Left renal cortex interstitium (tissue), 4 donors: ENCODE results near the gene CTNNA3. TPM values are rescaled to one million over a fixed set of nuclear protein-coding genes. Genes with fewer than 3 reads are reported as not detected.

ENCODE experiments used
- DNase-seq, 4 donors: peaks; one replicate each; pipeline ENCODE4 v3.0.0-alpha.2; 2013; ENCODE audit warnings: low read depth in 4 of 4, low spot score in 2 of 4, missing footprints in 1 of 4
- polyA plus RNA-seq, 4 donors: library from polyadenylated mRNA; unstranded; fragments of 120-200 nt; gene quantifications; one replicate each; pipeline ENCODE4 v1.2.1, GENCODE V29; 2013; ENCODE audit not compliant: insufficient read length in 4 of 4

Gene CTNNA3
- polyA plus RNA-seq, 4 donors: 2.5 to 4.2 (median 2.6) TPM

DNA sequence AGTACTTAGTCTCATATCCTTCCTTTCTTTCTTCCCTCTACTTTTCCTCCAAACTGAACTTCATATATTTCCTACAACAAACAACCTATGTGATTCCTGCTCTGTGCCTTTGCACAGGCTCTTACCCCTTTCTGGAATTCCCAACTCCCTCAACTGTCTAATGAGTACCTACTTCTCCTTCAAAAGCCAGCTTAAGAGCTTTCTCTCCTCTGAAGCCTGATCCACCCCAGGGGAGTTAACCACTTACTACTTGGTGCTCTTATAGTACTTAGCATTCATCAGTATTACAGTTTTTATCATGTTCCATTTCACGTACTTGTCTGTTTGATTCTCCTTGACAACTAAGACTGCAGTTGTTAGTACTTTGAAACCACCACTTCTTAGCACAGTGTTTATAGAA lies 524.0 kb downstream of the CTNNA3 start:
- no peak for DNase-seq

DNA sequence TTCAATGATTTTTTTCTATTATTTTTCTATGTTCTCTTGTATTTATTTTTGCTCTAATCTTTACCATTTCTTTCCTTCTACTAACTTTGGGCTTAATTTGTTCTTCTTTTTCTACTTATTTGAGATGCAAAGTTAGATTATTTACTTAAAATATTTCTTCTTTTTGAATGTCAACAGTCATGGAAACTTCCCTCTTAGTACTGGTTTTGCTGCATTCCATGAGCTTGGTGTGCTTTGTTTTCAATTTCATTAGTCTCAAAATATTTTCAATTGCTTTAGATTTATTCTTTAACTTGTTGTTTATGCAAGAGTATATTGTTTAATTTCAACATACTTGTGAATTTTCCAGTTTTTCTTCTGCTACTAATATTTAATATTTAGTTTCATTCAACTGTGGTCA lies 539.8 kb downstream of the CTNNA3 start:
- no peak for DNase-seq

DNA sequence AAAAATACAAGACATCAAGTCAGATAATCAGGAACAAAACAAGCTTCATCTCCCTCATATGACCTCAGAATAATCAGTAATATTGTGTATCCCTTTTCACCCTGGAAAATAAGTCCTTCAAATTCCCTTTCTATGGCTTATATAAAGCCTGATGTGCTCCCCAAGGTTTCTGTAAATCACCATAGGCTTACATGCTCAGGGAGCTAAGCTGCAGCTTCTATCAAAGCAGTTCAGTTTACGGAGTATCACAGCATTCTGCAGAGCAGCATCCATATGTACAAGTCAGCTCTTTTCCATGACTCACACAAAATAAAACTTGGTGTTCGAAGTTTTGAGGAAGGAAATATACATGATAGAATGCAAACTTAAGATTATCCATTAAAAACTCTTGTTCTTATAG lies 544.5 kb downstream of the CTNNA3 start:
- DNase-seq: no peak

DNA sequence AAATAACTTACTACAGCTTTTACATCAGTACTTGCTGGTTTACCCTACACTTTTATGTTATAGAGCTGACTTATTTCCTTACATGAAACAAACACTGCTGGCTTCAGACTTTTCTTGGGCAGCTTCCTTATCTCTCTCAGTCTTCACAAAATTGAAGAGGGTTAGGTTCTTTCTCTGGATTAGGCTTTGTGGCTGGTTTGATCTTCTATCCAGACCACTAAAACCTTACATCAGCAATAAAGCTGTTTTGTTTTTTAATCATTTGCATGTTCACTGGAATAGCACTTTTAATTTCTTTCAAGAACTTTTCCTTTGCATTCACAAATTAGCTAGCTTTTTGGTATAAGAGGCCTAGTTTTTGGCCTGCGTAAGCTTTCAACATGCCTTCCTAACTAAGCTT lies 551.5 kb downstream of the CTNNA3 start:
- DNase-seq: no peak

DNA sequence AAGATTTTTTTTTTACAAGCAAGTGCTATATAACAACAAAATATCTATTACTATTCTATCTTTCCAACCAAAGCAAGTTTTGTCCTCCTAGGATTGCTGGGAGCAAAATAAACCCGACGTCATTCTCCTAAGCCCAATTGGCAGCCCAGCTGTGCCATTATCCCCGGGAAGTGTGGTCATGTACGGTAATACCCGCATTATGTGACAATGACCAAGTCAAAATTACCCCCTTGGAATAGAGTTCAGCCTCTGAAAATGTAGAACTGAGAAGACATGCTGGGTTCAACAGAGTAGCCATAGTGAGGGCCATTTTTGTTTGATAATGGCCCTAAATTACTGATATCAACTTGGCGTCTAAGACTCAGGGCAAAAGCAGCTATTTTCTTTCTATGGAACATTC lies 554.7 kb downstream of the CTNNA3 start:
- DNase-seq: no peak

- DNase-seq: no peak
Observed at GRCh38 chr10:67140641-67141040, 555.4 kb downstream of the CTNNA3 start.

DNA sequence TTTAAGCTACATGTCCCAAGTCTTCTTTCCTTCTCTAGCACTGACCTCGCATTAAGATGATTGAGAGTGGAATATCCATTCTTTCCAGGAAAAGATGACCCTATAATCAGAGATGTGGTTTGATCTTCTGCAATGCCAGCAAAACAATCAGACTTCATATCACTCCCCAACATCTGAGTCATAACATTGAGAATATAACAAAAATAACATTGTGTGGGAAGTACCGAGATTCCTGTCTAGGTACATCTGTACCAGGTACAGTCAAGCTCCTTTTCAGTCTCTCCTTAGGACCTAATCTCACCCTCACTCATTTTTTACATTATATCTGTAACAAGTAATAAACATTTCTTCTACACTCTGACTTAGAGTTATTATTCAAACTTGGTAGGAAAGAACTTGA lies 568.6 kb downstream of the CTNNA3 start:
- DNase-seq: no peak

GRCh38 chr10:67119651-67120050 lies 576.3 kb downstream of the CTNNA3 start:
- no peak for DNase-seq

DNA sequence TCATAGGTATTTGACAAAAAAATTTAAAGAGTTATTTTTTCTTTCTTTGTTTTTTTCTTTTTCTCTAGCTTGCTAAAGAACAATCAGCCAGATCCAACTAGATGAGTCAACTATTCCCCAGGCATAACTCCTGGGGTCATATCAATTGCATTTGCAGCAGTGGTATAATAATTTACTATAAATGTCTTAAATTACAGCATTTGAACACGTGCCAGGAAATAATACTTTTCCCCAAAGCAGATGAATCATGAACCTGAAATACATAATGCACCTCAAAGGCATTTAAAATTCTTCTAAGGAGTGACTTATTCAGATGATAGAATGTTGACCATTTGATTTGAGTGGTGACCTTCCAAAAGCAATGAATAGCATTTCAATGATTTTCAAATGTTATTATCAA lies 580.0 kb downstream of the CTNNA3 start:
- no peak for DNase-seq

- no peak for DNase-seq
Observed at GRCh38 chr10:67114945-67115344, 581.0 kb downstream of the CTNNA3 start.

DNA sequence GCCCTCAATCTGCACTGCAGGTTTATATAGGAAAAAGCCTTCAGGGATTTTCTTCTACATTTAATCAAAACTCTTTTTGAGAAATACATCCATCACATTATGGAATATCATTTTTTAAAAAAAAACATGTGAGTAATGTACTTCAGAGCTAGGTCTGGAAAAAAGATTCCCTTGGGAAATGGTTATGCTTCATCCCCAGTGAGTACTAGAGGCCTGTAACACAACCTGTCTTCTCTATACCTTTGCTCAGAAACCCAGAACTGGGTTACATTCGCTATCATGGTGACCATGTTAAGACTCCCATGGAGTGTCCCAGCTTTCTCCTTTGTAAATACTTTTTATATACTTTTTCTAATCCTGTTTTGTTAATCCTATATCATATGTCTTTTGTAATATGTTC lies 583.2 kb downstream of the CTNNA3 start:
- no peak for DNase-seq

DNA sequence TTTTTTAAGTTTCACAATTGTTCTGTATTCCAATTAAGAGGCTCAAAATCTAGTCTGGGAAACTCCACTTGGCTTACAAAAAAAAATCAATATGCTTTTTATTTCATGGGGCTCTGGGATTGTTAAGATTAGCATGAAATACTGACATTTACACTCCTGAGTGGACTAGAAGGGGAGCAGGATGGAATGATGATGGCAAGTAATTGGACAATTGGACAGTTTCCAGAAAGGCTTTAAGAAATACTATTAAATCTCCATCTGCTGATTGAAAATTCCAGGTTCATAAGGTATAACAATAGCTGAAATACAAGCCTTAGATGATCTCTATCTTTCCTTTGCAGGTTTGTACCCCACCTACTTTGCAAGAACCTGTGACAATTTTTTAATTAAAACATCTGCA lies 585.7 kb downstream of the CTNNA3 start:
- DNase-seq: no peak

DNA sequence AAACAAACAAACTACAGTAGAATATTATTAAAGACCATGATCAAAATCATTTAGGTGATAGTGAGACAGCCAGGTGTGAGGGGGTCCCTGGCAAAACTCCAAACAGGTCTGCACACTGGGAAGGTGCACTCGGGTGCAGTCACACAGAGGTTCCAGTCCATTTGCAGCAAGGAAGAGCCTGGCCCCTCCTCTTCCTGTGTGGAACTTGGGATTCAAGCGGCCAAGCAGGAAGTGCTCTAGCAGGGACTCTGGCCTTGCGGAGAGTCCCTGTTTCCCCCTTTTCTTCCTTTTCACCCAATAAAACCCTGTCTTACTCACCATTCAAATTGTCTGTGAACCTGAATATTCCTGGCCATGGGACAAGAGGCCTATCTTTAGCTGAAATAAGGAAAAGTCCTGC lies 588.3 kb downstream of the CTNNA3 start:
- DNase-seq: no peak

- DNase-seq: no peak
Observed at GRCh38 chr10:67100951-67101350, 595.0 kb downstream of the CTNNA3 start.

DNA sequence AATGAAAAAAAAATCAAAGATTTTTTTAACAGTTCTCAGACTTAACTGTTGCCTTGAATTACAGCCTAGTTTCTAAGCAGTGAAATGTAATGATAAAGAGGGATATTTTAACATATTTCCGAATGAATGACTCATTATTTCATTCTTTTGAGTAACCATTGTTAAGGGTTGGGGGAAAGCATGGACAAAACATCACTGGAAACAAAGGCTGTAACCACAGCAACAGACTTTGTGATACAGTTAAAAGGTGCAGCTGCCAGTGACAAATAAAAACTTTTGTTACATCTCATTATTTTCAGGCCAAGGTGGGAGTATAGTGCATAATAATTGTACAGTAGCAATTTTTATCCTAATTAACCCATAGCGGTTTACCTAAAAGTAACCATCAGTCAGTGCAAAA lies 597.5 kb downstream of the CTNNA3 start:
- no peak for DNase-seq

- DNase-seq: no peak
Observed at GRCh38 chr10:67095531-67095930, 600.5 kb downstream of the CTNNA3 start.

GRCh38 chr10:67088036-67088435 lies 608.0 kb downstream of the CTNNA3 start:
- DNase-seq: no peak

GRCh38 chr10:67087135-67087425 lies 608.9 kb downstream of the CTNNA3 start:
- no peak for DNase-seq

GRCh38 chr10:67086327-67087134 lies 609.5 kb downstream of the CTNNA3 start:
- no peak for DNase-seq

DNA sequence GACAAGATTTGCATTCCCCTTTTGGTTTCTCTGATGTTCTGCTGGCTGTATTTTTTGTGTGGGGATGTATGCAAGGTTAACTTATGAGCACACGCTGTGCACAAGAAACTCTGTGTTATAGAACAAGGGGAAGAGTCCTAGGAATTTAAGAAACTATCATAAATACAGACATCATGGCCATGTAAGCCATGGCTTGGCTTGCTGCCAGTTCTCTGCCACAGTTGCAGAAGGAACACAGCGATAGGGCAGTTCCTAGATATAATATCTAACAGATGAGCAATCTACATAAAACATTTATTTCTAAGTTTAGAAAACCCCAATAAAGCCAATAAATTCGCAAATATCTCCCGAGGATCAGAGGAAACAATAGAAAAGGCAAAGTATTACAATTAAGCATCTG lies 616.9 kb downstream of the CTNNA3 start:
- no peak for DNase-seq

DNA sequence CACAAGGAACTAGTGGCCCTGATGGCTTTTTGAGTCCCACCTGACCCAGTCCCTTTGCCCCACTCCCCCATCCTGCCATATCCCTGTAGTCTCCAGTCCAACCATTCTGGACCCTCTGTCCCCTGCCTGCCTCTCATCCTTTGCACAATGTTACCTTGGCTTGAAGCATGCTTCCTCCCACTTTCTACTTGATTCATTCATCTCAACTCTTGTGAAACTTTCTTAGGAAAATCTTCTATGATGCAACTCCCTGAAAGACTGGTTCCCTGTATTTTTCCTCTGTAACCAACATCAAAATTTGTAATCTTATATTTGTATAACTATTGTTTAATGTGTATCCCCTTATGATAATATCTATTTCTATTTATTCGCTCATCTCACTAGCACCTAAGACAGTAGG lies 618.6 kb downstream of the CTNNA3 start:
- no peak for DNase-seq

GRCh38 chr10:67076144-67076543 lies 619.9 kb downstream of the CTNNA3 start:
- no peak for DNase-seq

GRCh38 chr10:67075491-67075971 lies 620.5 kb downstream of the CTNNA3 start:
- DNase-seq: no peak
